H9 (cell line): ENCODE data around the gene LIMS2. TPM values are rescaled to one million over a fixed set of nuclear protein-coding genes. Genes with fewer than 3 reads are reported as not detected.

Experiments used
- DNase-seq: peaks from one replicate; pipeline ENCODE4 v3.0.0-alpha.2; 2017
- H2AFZ ChIP-seq: one replicate; pipeline ENCODE4 v1.6.1; 2013; ENCODE audit warnings: mild to moderate bottlenecking, low read length, control low read depth, moderate library complexity
- H2AK5ac ChIP-seq: 2 replicates; pipeline ENCODE4 v1.6.1; 2013; ENCODE audit warnings: low read length, control low read depth, mixed read lengths; ENCODE audit not compliant: insufficient read length
- H2BK120ac ChIP-seq: one replicate; pipeline ENCODE4 v1.6.1; 2013; ENCODE audit warnings: low read depth, mild to moderate bottlenecking, low read length, control low read depth, inconsistent platforms; ENCODE audit not compliant: poor library complexity, severe bottlenecking
- H2BK12ac ChIP-seq: 2 replicates; pipeline ENCODE4 v1.6.1; 2013; ENCODE audit warnings: low read length, control low read depth, mixed read lengths, low read depth; ENCODE audit not compliant: insufficient read length
- H2BK15ac ChIP-seq: 2 replicates; pipeline ENCODE4 v1.6.1; 2013; ENCODE audit warnings: low read depth, low read length, control low read depth
- H2BK20ac ChIP-seq: one replicate; pipeline ENCODE4 v1.6.1; 2013; ENCODE audit warnings: low read depth, mild to moderate bottlenecking, low read length, control low read depth, inconsistent platforms; ENCODE audit not compliant: poor library complexity, severe bottlenecking
- H2BK5ac ChIP-seq: 2 replicates; pipeline ENCODE4 v1.6.1; 2013; ENCODE audit warnings: low read length, control low read depth, mixed read lengths; ENCODE audit not compliant: insufficient read length
- H3K14ac ChIP-seq: 2 replicates; pipeline ENCODE4 v1.6.1; 2013; ENCODE audit warnings: low read length, control low read depth; ENCODE audit not compliant: insufficient read depth
- H3K18ac ChIP-seq: 2 replicates; pipeline ENCODE4 v1.6.1; 2013; ENCODE audit warnings: low read depth, mild to moderate bottlenecking, mixed read lengths, low read length, control low read depth; ENCODE audit not compliant: insufficient read length
- H3K23ac ChIP-seq: 2 replicates; pipeline ENCODE4 v1.6.1; 2013; ENCODE audit warnings: low read length, control low read depth, mixed read lengths, low read depth; ENCODE audit not compliant: insufficient read length
- H3K23me2 ChIP-seq: 2 replicates; pipeline ENCODE4 v1.6.1; 2013; ENCODE audit warnings: low read depth, mild to moderate bottlenecking, mixed read lengths, low read length, control low read depth; ENCODE audit not compliant: insufficient read length, poor library complexity, severe bottlenecking
- H3K27ac ChIP-seq: 2 replicates; pipeline ENCODE4 v1.5.1; 2013; ENCODE audit warnings: low read length, control low read depth, mixed read lengths, low read depth; ENCODE audit not compliant: insufficient read length
- H3K27me3 ChIP-seq: 2 replicates; pipeline ENCODE4 v1.6.1; 2013; ENCODE audit warnings: low read length, control low read depth, inconsistent platforms; ENCODE audit not compliant: insufficient read depth
- H3K4ac ChIP-seq: 2 replicates; pipeline ENCODE4 v1.6.1; 2013; ENCODE audit warnings: low read depth, mild to moderate bottlenecking, control low read depth, inconsistent platforms, low read length, moderate library complexity
- H3K4me1 ChIP-seq: 2 replicates; pipeline ENCODE4 v1.6.1; 2013; ENCODE audit warnings: low read length, control low read depth, inconsistent platforms; ENCODE audit not compliant: insufficient read depth
- H3K4me2 ChIP-seq: 2 replicates; pipeline ENCODE4 v1.6.1; 2013; ENCODE audit warnings: low read length, control low read depth, mixed read lengths; ENCODE audit not compliant: insufficient read length, insufficient read depth
- H3K56ac ChIP-seq: 2 replicates; pipeline ENCODE4 v1.6.1; 2013; ENCODE audit warnings: low read depth, mild to moderate bottlenecking, mixed read lengths, low read length, control low read depth; ENCODE audit not compliant: insufficient read length
- H3K79me1 ChIP-seq: 2 replicates; pipeline ENCODE4 v1.6.1; 2013; ENCODE audit warnings: low read depth, mild to moderate bottlenecking, moderate library complexity, low read length, control low read depth, inconsistent platforms; ENCODE audit not compliant: insufficient read depth, poor library complexity, severe bottlenecking
- H3K79me2 ChIP-seq: 2 replicates; pipeline ENCODE4 v1.6.1; 2013; ENCODE audit warnings: low read length, control low read depth, inconsistent platforms; ENCODE audit not compliant: insufficient read depth
- H3K9ac ChIP-seq: 2 replicates; pipeline ENCODE4 v1.6.1; 2013; ENCODE audit warnings: low read length, control low read depth, mixed read lengths; ENCODE audit not compliant: insufficient read length; ENCODE audit errors: extremely low read depth
- H3K9me3 ChIP-seq: one replicate; pipeline ENCODE4 v1.6.1; 2013; ENCODE audit warnings: low read depth, low read length, inconsistent platforms; ENCODE audit not compliant: control insufficient read depth
- H3T11ph ChIP-seq: one replicate; pipeline ENCODE4 v1.6.1; 2013; ENCODE audit warnings: mild to moderate bottlenecking, low read length, control low read depth, inconsistent platforms
- H4K20me1 ChIP-seq: one replicate; pipeline ENCODE4 v1.6.1; 2013; ENCODE audit not compliant: control insufficient read depth, insufficient read length, insufficient read depth
- H4K5ac ChIP-seq: 2 replicates; pipeline ENCODE4 v1.6.1; 2013; ENCODE audit warnings: low read depth, mild to moderate bottlenecking, mixed read lengths, low read length, control low read depth; ENCODE audit not compliant: insufficient read length
- H4K8ac ChIP-seq: replicated peaks from 2 replicates; pipeline ENCODE4 v1.6.1; 2013; ENCODE audit warnings: low read length, control low read depth, mixed read lengths, low read depth; ENCODE audit not compliant: insufficient read length
- H4K91ac ChIP-seq: 2 replicates; pipeline ENCODE4 v1.6.1; 2013; ENCODE audit warnings: low read depth, mild to moderate bottlenecking, moderate library complexity, mixed read lengths, low read length, control low read depth; ENCODE audit not compliant: insufficient read length
- H3K27ac Mint-ChIP-seq, 3 experiments: 2 replicates in 2 of 3; 3 replicates in 1 of 3; pipeline ENCODE4 v1.8.0; 2020 to 2021; ENCODE audit warnings: mixed read lengths in 3 of 3, mild to moderate bottlenecking in 1 of 3, moderate library complexity in 1 of 3
- H3K27me3 Mint-ChIP-seq: 2 replicates; pipeline ENCODE4 v1.8.0; 2021; ENCODE audit warnings: low read depth, mild to moderate bottlenecking, moderate library complexity, mixed read lengths
- H3K36me3 Mint-ChIP-seq, 3 experiments: 2 replicates in 2 of 3; 3 replicates in 1 of 3; pipeline ENCODE4 v1.8.0; 2020 to 2021; ENCODE audit warnings: low read depth in 3 of 3, mixed read lengths in 3 of 3; ENCODE audit not compliant: insufficient read depth in 1 of 3
- H3K4me1 Mint-ChIP-seq, 2 experiments: 2 replicates each; pipeline ENCODE4 v1.8.0; 2020; ENCODE audit warnings: mixed read lengths in 2 of 2
- H3K4me3 Mint-ChIP-seq, 2 experiments: 2 replicates in 1 of 2; 3 replicates in 1 of 2; pipeline ENCODE4 v1.8.0; 2020 to 2021; ENCODE audit warnings: mild to moderate bottlenecking in 2 of 2, mixed read lengths in 2 of 2, moderate library complexity in 1 of 2
- H3K9me3 Mint-ChIP-seq, 2 experiments: 2 replicates in 1 of 2; 3 replicates in 1 of 2; pipeline ENCODE4 v1.8.0; 2020; ENCODE audit warnings: mild to moderate bottlenecking in 2 of 2, mixed read lengths in 2 of 2, moderate library complexity in 1 of 2
- CTCF ChIP-seq: fragments of 200-600 bp; sonication (generic); conservative IDR thresholded peaks from 3 replicates; pipeline ENCODE4 v1.8.0; 2021; ENCODE audit warnings: antibody characterized with exemption, mild to moderate bottlenecking
- WGBS: extraction: QIAGEN DNeasy Blood & Tissue Kit; methylation state at CpG from one replicate; pipeline ENCODE4 v1.1.7; 2013; ENCODE audit warnings: missing lambda C conversion rate, low lambda C conversion rate, mixed read lengths; ENCODE audit not compliant: insufficient read length; ENCODE audit errors: extremely low coverage; 5-methylcytosine and 5-hydroxymethylcytosine counted together
- total RNA-seq: library from RNA; stranded (reverse); gene quantifications from 2 replicates; pipeline ENCODE4 v1.2.1, GENCODE V29; 2021

The LIMS2 gene
- total RNA-seq, 1 experiment from 2014 or later: 5.9 TPM

- H3K27ac Mint-ChIP-seq: no peak overlapping the region
- Histone ChIP-seq H2BK120ac (no peak overlapping the region), H4K20me1 (no peaks in the 10 kb centered on the region), H2BK15ac (no peak overlapping the region), H4K5ac (no peak overlapping the region), H3K9ac (no peak overlapping the region), H3K14ac (no peak overlapping the region), H2AFZ (no peak overlapping the region), H3K56ac (no peak overlapping the region), H2AK5ac (no peak overlapping the region), H4K91ac (no peak overlapping the region), H3K79me1 (no peaks in the 10 kb centered on the region), H3K27ac (no peak overlapping the region), H3K23ac (no peak overlapping the region), H3K18ac (no peak overlapping the region), H3K4ac (no peak overlapping the region), H2BK5ac (no peak overlapping the region), H3K4me1 (no peaks in the 10 kb centered on the region), H3K9me3 (no peaks in the 10 kb centered on the region), H2BK20ac (no peak overlapping the region), H3T11ph (no peak overlapping the region), H4K8ac (no peak overlapping the region), H3K27me3 (no peaks in the 10 kb centered on the region), H3K79me2 (no peaks in the 10 kb centered on the region), H2BK12ac (no peak overlapping the region), H3K23me2 (no peaks in the 10 kb centered on the region), H3K4me2 (no peak overlapping the region)
- WGBS: no CpG with 5 or more reads among the region's 27 CpGs
- H3K9me3 Mint-ChIP-seq: no peaks in the 10 kb centered on the region; a peak in 1 of 5 replicates
- no peak for DNase-seq
- H3K4me1 Mint-ChIP-seq: peaks cover 2 to 7% of the 10 kb centered on the region in 2 experiments; a peak in 3 of 4 replicates
- H3K27me3 Mint-ChIP-seq: no peaks in the 10 kb centered on the region
- no peaks in the 10 kb centered on the region for H3K36me3 Mint-ChIP-seq
- no peak for TF ChIP-seq CTCF
- no peak overlapping the region for H3K4me3 Mint-ChIP-seq
These were observed 81.9 kb downstream of the LIMS2 start for GRCh38 chr2:127593228-127594115.
